GM18502 (cell line): ENCODE results near the gene THADA.

Experiments
- ATAC-seq: cut with Tn5 transposase; IDR thresholded peaks from one replicate; pipeline ENCODE4 v1.9.1; 2021; ENCODE audit warnings: mild to moderate bottlenecking; ENCODE audit not compliant: unreplicated experiment, poor library complexity

The THADA gene

DNA sequence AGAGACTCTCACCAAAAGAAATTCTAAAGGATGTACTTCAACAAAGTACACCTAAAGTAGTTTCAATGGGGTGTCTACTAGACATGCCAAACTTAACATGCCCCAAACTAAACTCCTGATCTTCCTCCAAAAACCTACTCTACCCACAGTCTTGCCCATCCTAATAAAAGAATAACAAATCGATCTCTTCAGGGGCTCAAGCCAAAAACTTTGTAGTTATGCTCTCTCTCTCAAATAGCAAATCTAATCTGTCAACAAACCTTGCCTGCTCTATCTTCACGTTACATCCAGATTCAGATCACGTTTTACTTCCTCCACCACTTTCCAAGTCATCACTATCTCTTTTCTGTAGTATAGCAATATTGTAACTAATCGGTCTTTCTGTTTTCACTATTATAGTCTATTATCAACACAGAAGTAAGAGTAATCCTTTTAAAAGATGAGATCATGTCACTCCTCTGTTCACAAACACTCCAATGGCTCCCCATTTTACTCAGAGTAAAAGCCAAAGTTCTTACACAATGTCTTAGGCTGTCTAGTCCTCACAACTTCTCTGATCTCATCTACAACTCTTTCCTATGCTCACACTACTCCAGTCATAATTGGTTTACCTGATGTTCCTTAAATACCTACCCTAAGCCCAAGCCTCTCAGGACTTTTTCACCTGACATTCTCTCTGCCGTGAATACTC lies 79.9 kb downstream of the THADA start:
- no peak for ATAC-seq

DNA sequence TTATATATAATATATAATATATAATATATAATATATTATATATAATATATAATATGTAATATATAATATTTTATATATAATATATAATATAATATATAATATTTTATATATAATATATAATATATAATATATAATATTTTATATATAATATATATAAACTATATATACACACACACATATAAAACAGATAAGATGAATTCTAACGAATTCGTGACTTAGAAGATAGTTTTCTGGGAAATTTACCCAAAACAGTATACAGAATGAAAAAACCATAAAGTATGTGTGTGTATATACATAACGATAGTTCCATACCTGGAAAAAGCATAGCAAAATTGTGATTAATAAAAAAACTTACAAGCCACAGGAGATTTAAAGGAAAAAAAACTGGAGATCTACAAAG lies 80.6 kb downstream of the THADA start:
- ATAC-seq = no peak

DNA sequence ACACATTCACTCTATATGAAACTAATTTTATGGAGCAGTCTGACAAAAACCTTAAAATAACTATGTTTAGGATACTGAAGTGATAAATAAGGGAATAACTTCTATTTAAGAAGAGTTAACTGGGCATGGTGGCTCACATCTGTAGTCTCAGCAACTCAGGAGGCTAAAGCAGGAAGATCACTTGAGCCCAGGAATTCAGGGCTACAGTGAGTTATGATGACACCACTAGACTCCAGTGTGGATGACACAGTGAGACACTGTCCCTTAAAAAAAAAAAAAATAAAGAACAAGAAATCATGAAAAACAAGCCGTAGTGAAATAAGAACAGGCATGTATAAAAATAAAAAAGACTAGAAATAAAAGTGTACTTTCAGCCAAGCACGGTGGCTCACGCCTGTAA lies 82.0 kb downstream of the THADA start:
- ATAC-seq = no peak

DNA sequence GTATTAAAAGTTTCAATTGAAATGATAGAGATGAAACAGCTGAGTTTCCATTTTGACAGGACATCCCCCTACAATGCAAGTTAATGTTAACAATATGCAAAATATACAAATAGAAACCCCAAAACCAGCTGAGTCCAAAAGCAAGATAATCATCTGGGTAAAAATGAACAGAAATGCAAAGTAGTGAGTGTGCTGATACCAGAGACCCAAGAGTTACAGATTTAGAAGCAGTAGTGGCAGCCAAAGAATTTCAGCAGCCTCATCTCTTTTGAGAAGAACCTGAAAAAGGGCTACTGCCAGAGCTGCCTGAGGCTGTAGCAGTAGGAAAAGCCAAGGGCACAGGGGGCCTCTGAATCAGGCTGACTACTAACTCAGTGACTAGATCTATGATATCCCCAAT lies 82.6 kb downstream of the THADA start:
- ATAC-seq = peak; percentile 56

- no peak for ATAC-seq
Measured at GRCh38 chr2:43511199-43511598, 84.6 kb downstream of the THADA start.

DNA sequence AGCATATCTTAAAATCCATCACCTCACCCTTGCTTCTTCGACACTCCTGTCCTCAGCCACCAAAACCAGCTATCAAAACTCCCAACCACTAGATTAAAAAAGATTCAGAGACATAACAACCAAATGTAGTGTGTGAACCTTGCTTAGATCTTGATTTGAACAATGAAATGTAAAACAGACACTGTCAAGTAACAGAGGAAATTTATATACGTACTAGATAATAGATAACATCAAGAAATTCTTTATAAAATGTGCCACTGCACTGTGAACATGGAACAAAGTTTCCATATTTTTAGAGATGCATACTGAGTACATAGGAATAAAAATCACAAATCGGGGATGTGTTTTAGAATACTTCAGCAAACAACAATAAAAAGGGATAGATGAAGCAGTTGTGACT lies 86.0 kb downstream of the THADA start:
- no peak for ATAC-seq

DNA sequence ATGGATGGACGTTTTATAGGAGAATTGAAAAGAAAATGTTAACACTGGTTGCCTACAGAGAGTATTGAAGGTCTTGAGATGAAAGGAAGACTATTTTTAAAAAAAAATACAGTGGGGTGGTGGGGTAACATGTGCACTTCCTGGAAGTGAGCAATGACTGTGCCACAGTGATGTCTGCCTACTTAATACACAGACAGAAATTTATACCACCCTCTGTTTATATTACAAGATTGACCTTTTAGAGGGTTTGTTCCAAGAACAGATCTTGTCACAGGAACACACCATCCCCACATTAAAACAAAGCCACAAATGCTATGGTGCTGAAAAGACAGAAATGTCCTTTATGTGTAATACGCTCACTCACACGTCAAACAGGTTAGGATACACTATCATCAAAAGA lies 87.6 kb downstream of the THADA start:
- ATAC-seq = no peak

GRCh38 chr2:43507137-43507536 lies 88.7 kb downstream of the THADA start:
- no peak for ATAC-seq

GRCh38 chr2:43495727-43496126 lies 100.1 kb downstream of the THADA start:
- ATAC-seq = no peak

DNA sequence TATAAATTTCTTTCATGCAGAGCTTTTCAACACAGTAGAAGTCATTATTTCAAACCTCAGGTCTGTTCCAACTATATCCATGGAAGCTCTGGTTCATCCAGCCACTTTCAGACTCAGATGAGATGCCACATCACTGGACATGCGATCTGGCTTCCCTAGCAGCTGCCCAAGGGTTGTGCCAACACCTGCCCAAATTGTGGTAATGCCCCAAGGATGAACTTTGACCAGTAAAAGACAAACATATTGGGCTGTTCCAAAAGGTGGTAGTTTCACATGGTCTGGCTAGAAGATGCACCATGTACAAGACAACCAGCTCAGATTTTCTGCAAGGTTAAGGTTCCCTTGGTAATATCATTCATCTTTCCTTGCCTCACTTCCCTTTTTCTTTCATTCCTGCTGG lies 101.9 kb downstream of the THADA start:
- ATAC-seq = no peak

- ATAC-seq = no peak
Measured at GRCh38 chr2:43491065-43491639, 104.7 kb downstream of the THADA start.

GRCh38 chr2:43490252-43490786 lies 105.5 kb downstream of the THADA start:
- ATAC-seq = no peak

- ATAC-seq = no peak
Measured at GRCh38 chr2:43488737-43489136, 107.1 kb downstream of the THADA start.

GRCh38 chr2:43486603-43487002 lies 109.2 kb downstream of the THADA start:
- no peak for ATAC-seq

GRCh38 chr2:43484323-43484930 lies 111.4 kb downstream of the THADA start:
- ATAC-seq = no peak

GRCh38 chr2:43482961-43483360 lies 112.9 kb downstream of the THADA start:
- no peak for ATAC-seq

DNA sequence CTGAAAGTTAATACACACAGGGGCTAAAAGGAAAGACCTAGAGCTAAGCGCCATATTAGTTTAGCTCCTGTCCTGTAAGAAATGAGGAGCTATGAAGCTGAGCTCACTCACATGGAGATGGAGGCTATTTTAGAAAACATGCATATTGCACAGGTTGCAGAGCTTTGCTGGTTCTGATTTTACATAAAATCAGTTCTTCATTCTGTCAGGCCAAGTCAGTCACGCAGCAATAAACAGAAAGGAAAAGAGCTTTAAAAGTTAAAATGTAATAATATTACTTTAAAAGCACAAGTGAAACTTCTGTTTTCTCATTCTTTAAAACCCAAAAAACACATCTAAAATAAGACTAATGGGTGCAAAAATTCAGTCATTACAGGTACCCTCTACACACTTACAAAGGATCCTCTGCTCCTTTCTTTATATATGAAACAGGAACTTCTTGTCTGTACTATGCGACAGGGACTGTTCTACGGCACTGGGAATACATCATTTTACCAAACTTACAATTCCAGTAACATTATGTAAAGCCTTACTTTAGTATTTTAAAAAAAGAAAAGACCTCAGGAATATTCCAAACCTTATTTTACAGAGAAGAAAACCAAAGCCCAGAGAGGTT lies 113.8 kb downstream of the THADA start:
- no peak for ATAC-seq

DNA sequence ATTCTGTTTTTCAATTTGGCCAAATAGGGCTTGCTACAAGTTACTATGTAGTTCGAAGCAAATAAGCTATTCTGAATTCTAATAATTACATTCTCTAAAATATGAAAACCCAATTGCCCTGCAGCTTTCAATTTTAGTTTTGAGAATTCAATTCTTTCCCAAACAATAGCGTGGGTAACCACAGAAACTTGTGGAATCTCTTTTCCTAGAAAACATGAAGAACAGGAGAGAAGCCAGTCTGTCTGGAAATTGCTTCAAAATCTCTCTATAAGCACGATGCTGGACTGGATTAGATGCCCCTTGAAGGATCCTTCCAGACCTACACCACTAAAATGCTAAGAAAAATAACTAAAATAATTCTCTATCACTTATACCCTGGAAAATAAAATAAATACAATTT lies 115.0 kb downstream of the THADA start:
- no peak for ATAC-seq

- no peak for ATAC-seq
Measured at GRCh38 chr2:43478412-43479086, 117.3 kb downstream of the THADA start.

- no peak for ATAC-seq
Measured at GRCh38 chr2:43475922-43476321, 119.9 kb downstream of the THADA start.
